HG02588 (cell line): ENCODE data around the gene SNED1.

Source experiments
- ATAC-seq: cut with Tn5 transposase; IDR thresholded peaks from one replicate; pipeline ENCODE4 v1.9.1; 2021; ENCODE audit warnings: mild to moderate bottlenecking, moderate library complexity; ENCODE audit not compliant: unreplicated experiment

Gene SNED1

GRCh38 chr2:241066171-241066892 lies 67.9 kb downstream of the SNED1 start:
- ATAC-seq = no peak

GRCh38 chr2:241066893-241067341 lies 68.5 kb downstream of the SNED1 start:
- no peak for ATAC-seq

GRCh38 chr2:241067501-241068135 lies 69.2 kb downstream of the SNED1 start:
- no peak for ATAC-seq

GRCh38 chr2:241068136-241068941 lies 69.9 kb downstream of the SNED1 start:
- ATAC-seq = no peak

GRCh38 chr2:241068942-241069810 lies 70.8 kb downstream of the SNED1 start:
- no peak for ATAC-seq

- ATAC-seq = no peak
Observed at GRCh38 chr2:241069821-241070281, 71.4 kb downstream of the SNED1 start.

- ATAC-seq = no peak
Observed at GRCh38 chr2:241070361-241070760, 71.9 kb downstream of the SNED1 start.

GRCh38 chr2:241070811-241071676 lies 72.6 kb downstream of the SNED1 start:
- no peak for ATAC-seq

- no peak for ATAC-seq
Observed at GRCh38 chr2:241071677-241072111, 73.3 kb downstream of the SNED1 start.

GRCh38 chr2:241072151-241072550 lies 73.7 kb downstream of the SNED1 start:
- no peak for ATAC-seq

- ATAC-seq = no peak
Observed at GRCh38 chr2:241072553-241073165, 74.2 kb downstream of the SNED1 start.

- no peak for ATAC-seq
Observed at GRCh38 chr2:241073166-241074064, 75.0 kb downstream of the SNED1 start.

- ATAC-seq = no peak
Observed at GRCh38 chr2:241074065-241074818, 75.8 kb downstream of the SNED1 start.

- no peak for ATAC-seq
Observed at GRCh38 chr2:241074901-241075540, 76.6 kb downstream of the SNED1 start.

GRCh38 chr2:241080405-241081189 lies 82.2 kb downstream of the SNED1 start:
- ATAC-seq = no peak

GRCh38 chr2:241081190-241081642 lies 82.8 kb downstream of the SNED1 start:
- no peak for ATAC-seq
